Cardiac muscle cell (in vitro differentiated cells and primary cell): ENCODE measurements around the gene STARD13. TPM values are rescaled to one million over a fixed set of nuclear protein-coding genes. Genes with fewer than 3 reads are reported as not detected.
A peak's percentile ranks its signal among the peaks of the same experiment; 100 is the strongest.
"Not testable (repeated sequence)": the region's sequence is repeated elsewhere in the genome, so short reads cannot be mapped to it uniquely, and the experiment has no call there.

Source experiments
- DNase-seq, 2 donors: peaks; one replicate each; pipeline versions ENCODE4 v3.0.0 to v3.0.0-alpha.2; 2010 to 2017; ENCODE audit warnings: low read depth in 1 of 2, low spot score in 1 of 2
- H3K27ac ChIP-seq: fragments of 200-600 bp; sonication (generic); 2 replicates; pipeline ENCODE4 v1.5.1; 2016
- H3K27me3 ChIP-seq: fragments of 200-600 bp; sonication (generic); 2 replicates; pipeline ENCODE4 v1.6.0; 2016; ENCODE audit warnings: control low read depth
- H3K36me3 ChIP-seq: fragments of 200-600 bp; sonication (generic); 2 replicates; pipeline ENCODE4 v1.5.1; 2016; ENCODE audit warnings: control low read depth
- H3K4me1 ChIP-seq: fragments of 200-600 bp; sonication (generic); 2 replicates; pipeline ENCODE4 v1.8.1; 2017; ENCODE audit warnings: low read depth, mild to moderate bottlenecking, mixed run types
- H3K4me3 ChIP-seq: fragments of 200-600 bp; sonication (generic); 2 replicates; pipeline ENCODE4 v1.5.1; 2016; ENCODE audit warnings: mild to moderate bottlenecking
- H3K9me3 ChIP-seq: fragments of 200-600 bp; sonication (generic); 2 replicates; pipeline ENCODE4 v1.5.1; 2017; ENCODE audit warnings: low read depth, mild to moderate bottlenecking, control low read depth
- polyA plus RNA-seq: library from polyadenylated mRNA; unstranded; fragments of >200 nt; fragmentation: Nextera tagmentation; extraction: Ambion mirVana; gene quantifications from 2 replicates; pipeline ENCODE4 v1.2.1, GENCODE V29; 2016
- total RNA-seq: library from RNA; depleted of rRNA; stranded (reverse); fragments of >200 nt; gene quantifications from 2 replicates; pipeline ENCODE4 v1.2.3, GENCODE V29; 2016
- TF ChIP-seq, protein P1 (sequence below): IDR thresholded peaks from 2 replicates; pipeline ENCODE4 v1.5.1; 2012; ENCODE audit warnings: low read depth, mild to moderate bottlenecking, low read length

The STARD13 gene
- total and polyA plus RNA-seq, 2 experiments from 2014 or later: 16.5 to 23.5 TPM

DNA sequence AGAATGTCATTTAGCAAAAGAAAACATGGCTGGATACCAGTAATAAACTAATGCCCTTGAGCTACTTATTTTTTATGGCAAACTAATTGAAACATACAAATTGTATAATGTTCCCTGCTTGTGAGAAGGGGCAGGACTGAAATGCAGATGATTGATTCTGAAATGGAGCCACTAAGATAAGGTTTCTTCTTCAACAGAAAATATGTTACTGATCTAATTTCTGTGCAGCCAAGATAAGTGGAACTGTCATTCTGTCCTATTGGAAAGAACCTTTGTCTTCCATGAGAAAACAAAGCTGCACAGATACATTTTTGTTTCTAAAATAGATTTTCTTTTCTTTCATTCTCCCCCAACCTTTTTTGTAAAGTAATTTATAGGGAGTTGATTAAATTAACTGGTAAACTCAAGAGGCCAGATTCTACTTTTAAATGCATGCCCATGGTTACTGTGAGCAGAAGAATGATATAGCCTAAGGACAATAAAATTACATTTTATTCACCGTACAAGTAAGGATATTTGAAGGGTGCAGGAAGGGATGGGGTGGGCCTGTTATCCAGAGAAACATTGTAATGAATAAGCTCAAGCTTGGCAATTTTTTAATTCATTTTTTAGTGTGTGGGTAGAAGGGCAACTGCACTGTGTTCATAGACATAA, 39.9 kb downstream of the STARD13 start:
- TF ChIP-seq, protein P1, sequence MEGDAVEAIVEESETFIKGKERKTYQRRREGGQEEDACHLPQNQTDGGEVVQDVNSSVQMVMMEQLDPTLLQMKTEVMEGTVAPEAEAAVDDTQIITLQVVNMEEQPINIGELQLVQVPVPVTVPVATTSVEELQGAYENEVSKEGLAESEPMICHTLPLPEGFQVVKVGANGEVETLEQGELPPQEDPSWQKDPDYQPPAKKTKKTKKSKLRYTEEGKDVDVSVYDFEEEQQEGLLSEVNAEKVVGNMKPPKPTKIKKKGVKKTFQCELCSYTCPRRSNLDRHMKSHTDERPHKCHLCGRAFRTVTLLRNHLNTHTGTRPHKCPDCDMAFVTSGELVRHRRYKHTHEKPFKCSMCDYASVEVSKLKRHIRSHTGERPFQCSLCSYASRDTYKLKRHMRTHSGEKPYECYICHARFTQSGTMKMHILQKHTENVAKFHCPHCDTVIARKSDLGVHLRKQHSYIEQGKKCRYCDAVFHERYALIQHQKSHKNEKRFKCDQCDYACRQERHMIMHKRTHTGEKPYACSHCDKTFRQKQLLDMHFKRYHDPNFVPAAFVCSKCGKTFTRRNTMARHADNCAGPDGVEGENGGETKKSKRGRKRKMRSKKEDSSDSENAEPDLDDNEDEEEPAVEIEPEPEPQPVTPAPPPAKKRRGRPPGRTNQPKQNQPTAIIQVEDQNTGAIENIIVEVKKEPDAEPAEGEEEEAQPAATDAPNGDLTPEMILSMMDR: no peak

DNA sequence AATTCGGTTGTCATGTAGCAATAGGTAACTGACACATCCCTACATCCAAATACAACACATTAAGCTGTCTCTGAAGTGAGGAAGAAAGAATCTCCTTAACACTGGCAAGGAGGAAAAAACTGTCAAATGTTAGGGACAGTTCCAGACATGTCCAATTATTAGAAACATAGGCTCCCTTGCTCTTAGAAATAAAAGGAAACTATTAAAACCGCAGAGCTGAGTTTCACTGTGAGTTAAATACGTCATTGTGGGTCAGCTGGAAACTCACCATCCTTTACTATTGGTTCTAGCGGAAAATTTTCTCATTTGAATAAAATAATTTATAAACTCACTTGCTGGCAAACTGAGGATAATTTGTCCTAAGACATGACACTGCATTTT, 40.7 kb downstream of the STARD13 start:
- DNase-seq: no peak
- TF ChIP-seq, protein P1: no peak
- Histone ChIP-seq H3K9me3 (no peaks in the 10 kb centered on the region), H3K4me1 (peaks cover 44% of the 10 kb centered on the region), H3K4me3 (no peak overlapping the region), H3K27me3 (no peaks in the 10 kb centered on the region), H3K27ac (peak overlapping the region; percentile 79), H3K36me3 (no peaks in the 10 kb centered on the region)

More for the DNA sequence above, 39.9 kb downstream of the STARD13 start:
- no peak for DNase-seq
- no peaks in the 10 kb centered on the region for H3K36me3 ChIP-seq
- H3K27me3 ChIP-seq: no peaks in the 10 kb centered on the region
- H3K4me1 ChIP-seq: peaks cover 44% of the 10 kb centered on the region
- no peaks in the 10 kb centered on the region for H3K9me3 ChIP-seq
- no peak overlapping the region for H3K4me3 ChIP-seq
- peak overlapping the region; percentile 79 for H3K27ac ChIP-seq

DNA sequence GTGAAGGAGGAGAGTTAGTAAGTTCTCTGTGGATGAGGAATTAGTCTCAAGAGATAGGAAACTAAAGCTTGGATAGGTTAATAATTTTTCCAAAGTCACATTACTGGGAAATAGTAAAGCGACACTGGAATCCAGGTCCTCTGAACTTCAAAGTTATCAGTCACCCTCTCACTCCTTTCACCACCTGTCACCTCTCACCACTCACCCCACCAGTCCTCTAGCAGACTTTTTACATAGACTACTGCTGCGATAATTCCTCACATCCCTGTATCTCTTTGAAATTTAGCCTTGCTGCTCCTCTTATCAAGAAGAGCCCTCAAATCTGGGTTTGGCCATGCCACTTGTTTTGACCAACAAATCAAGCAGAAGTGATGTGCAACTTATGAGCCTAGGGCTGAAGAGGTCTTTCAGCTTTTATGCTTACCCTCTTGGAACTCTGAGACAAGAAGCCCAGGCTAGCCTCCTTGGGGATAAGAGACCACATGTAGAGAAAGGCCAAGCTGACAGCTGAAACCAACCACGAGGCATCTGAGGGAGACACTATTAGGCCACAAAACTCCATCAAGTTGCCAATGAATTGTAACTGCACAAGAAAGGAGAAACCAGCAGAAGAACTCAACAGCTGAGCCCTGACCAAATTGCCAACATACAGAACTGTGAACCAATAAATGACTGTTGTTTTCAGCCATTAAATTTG, 41.2 kb downstream of the STARD13 start:
- DNase-seq: peak in 1 of 2 donors; percentile 49
- TF ChIP-seq, protein P1: no peak
- H3K4me3 ChIP-seq: no peak overlapping the region
- peak overlapping the region; percentile 79 for H3K27ac ChIP-seq
- no peaks in the 10 kb centered on the region for H3K27me3 ChIP-seq
- H3K9me3 ChIP-seq: no peaks in the 10 kb centered on the region
- peaks cover 44% of the 10 kb centered on the region for H3K4me1 ChIP-seq
- no peaks in the 10 kb centered on the region for H3K36me3 ChIP-seq

DNA sequence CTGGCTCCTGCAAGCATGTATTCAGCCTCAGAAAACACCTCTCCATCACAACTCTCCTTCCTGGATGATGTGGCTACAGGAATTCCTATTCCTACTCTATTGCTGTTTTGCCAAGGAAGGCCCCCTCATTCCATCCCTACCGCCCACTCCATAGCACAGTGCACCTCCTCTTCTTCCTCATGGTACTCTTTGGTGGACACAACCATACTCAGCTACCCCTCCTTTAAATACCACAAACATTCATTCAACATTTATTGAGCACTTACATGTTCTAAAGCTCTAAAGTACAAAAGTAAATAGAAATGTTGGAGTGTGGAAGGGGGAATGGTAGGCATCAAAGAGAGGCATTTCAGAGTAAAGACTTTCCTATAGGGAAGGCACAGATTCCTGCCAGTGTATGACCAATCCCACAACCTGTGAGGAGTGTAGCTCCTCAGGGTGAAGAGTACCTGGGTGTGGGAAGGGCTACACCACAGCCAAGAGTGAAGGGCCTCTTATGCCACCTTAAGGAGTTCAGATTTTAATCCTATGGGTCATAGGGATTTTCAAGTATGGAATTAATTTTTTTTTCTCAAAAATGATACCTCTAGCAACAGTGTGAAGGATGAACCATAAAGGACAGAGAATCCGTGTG, 42.5 kb downstream of the STARD13 start:
- TF ChIP-seq, protein P1: no peak
- Histone ChIP-seq H3K36me3 (no peaks in the 10 kb centered on the region), H3K4me3 (no peak overlapping the region), H3K27me3 (no peaks in the 10 kb centered on the region), H3K4me1 (peaks cover 36% of the 10 kb centered on the region), H3K9me3 (no peaks in the 10 kb centered on the region), H3K27ac (peak overlapping the region; percentile 74)
- no peak for DNase-seq

DNA sequence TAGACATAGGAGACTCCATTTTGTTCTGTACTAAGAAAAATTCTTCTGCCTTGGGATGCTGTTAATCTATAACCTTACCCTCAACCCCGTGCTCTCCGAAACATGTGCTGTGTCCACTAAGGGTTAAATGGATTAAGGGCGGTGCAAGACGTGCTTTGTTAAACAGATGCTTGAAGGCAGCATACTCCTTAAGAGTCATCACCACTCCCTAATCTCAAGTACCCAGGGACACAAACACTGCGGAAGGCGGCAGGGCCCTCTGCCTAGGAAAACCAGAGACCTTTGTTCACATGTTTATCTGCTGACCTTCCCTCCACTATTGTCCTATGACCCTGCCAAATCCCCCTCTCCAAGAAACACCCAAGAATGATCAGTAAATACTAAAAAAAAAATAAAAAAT, 43.2 kb downstream of the STARD13 start:
- H3K27me3 ChIP-seq, H3K36me3 ChIP-seq, DNase-seq, H3K9me3 ChIP-seq, H3K4me3 ChIP-seq: not testable (repeated sequence)
- peaks cover 36% of the 10 kb centered on the region for H3K4me1 ChIP-seq
- H3K27ac ChIP-seq: peak overlapping the region; percentile 74

DNA sequence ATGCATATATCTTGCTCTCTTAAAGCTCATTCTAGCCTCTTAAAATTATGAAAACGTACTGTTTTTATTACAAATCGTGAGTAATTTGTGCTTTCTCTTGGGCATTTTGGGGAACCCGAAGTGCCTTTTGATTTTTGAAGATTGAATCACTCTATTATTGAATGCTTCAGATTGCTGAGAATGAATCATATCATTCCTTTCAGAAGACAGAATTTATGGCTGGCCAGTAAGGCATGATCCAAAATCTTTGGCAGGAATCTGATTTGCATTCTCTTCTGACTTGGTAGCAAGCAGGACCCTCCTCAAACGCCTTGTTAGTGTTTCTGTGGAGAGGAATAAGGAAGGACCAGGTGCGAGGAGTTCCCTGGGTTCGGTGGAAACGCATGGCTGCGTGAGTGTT, 49.5 kb downstream of the STARD13 start:
- no peak overlapping the region for H3K27ac ChIP-seq
- peak in 1 of 2 donors; percentile 61 for DNase-seq

More for the DNA sequence above, 49.5 kb downstream of the STARD13 start:
- TF ChIP-seq, protein P1: no peak
- no peaks in the 10 kb centered on the region for H3K9me3 ChIP-seq
- H3K27me3 ChIP-seq: no peaks in the 10 kb centered on the region
- H3K4me1 ChIP-seq: peaks cover 21% of the 10 kb centered on the region
- no peaks in the 10 kb centered on the region for H3K36me3 ChIP-seq
- H3K4me3 ChIP-seq: no peak overlapping the region
